Measurements from ENCODE around the gene WDR5B. TPM values are rescaled to one million over a fixed set of nuclear protein-coding genes. Genes with fewer than 3 reads are reported as not detected.

The WDR5B gene
- total and polyA plus RNA-seq, 2 donors from 2014 or later: 3.8 to 8.8 TPM

DNA sequence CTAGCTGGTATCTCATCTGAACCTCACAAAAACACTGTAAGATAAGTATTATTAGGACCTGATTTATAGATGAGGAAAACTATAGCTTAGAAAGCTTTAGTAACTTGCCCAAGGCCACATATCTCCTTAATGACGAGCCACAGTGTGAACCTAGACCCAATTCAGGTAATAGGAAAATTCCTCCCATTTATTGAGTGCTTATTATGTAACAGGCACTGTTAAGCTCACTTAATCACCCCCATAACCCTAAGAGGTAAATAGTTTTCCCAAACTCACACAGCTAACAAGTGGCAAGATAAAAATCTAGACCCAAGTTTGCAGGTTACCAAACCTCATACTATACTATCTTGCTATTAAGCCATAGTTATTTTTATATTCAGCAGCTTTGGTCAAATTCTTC, 7.9 kb downstream of the WDR5B start:
- H3K9me3 ChIP-seq (ENCODE audit: control insufficient read depth in 2 of 3, insufficient read depth in 1 of 3, low read length in 3 of 3): no peaks in the 10 kb centered on the region
- FAIRE-seq (no peak), DNase-seq (no peak)
- H3K27ac ChIP-seq (ENCODE audit: low read depth in 2 of 2, low read length in 2 of 2): no peak overlapping the region
- TF ChIP-seq, protein P1, sequence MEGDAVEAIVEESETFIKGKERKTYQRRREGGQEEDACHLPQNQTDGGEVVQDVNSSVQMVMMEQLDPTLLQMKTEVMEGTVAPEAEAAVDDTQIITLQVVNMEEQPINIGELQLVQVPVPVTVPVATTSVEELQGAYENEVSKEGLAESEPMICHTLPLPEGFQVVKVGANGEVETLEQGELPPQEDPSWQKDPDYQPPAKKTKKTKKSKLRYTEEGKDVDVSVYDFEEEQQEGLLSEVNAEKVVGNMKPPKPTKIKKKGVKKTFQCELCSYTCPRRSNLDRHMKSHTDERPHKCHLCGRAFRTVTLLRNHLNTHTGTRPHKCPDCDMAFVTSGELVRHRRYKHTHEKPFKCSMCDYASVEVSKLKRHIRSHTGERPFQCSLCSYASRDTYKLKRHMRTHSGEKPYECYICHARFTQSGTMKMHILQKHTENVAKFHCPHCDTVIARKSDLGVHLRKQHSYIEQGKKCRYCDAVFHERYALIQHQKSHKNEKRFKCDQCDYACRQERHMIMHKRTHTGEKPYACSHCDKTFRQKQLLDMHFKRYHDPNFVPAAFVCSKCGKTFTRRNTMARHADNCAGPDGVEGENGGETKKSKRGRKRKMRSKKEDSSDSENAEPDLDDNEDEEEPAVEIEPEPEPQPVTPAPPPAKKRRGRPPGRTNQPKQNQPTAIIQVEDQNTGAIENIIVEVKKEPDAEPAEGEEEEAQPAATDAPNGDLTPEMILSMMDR (IDR thresholded peaks at IDR 0.05; ENCODE audit: borderline replicate concordance, extremely low read depth, insufficient read depth): no peak
- H3K27me3 ChIP-seq (ENCODE audit: control insufficient read depth, insufficient read depth, low read length): no peaks in the 10 kb centered on the region
- H3K36me3 ChIP-seq (ENCODE audit: control insufficient read depth in 2 of 3, insufficient read depth in 3 of 3, low read length in 3 of 3): peaks cover 6 to 73% (median 34%) of the 10 kb centered on the region in 3 donors
- intact Hi-C loops (cut with DNase I): no loop called here
- H3K4me1 ChIP-seq (ENCODE audit: control insufficient read depth in 2 of 3, insufficient read depth in 2 of 3, low read depth in 1 of 3, low read length in 3 of 3): no peaks in the 10 kb centered on the region
- no peak overlapping the region for H3K9ac ChIP-seq (ENCODE audit: low read length in 3 of 3)
- H3K4me3 ChIP-seq (ENCODE audit: low read length in 3 of 3): no peak overlapping the region

DNA sequence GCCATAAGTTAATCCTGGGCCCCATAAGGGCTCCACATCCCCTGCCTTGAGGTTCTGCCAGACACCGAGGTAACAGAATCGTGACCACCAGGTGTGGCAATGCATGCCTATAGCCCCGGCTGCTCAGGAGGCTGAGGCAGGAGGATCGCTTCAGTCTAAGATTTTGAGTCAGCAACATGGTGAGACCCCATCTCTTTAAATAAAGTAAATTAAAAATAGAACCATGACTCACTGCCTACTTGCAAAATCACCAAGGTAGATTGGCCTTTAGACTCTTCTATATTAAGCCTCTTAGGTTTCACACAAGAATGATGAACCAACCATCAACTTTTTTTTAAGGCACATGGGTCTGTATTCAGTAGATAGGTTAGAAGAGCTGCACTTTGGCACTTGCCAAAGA, 9.7 kb downstream of the WDR5B start:
- DNase-seq (no peak), FAIRE-seq (no peak)
- no peak overlapping the region for H3K27ac ChIP-seq (ENCODE audit: low read depth in 2 of 2, low read length in 2 of 2)
- intact Hi-C loops (cut with DNase I): no loop called here
- H3K9ac ChIP-seq (ENCODE audit: low read length in 3 of 3): no peak overlapping the region
- H3K27me3 ChIP-seq (ENCODE audit: control insufficient read depth, insufficient read depth, low read length): no peaks in the 10 kb centered on the region
- TF ChIP-seq, protein P1 (IDR thresholded peaks at IDR 0.05; ENCODE audit: borderline replicate concordance, extremely low read depth, insufficient read depth): no peak
- H3K4me1 ChIP-seq (ENCODE audit: control insufficient read depth in 2 of 3, insufficient read depth in 2 of 3, low read depth in 1 of 3, low read length in 3 of 3): no peaks in the 10 kb centered on the region
- H3K9me3 ChIP-seq (ENCODE audit: control insufficient read depth in 2 of 3, insufficient read depth in 1 of 3, low read length in 3 of 3): no peaks in the 10 kb centered on the region
- peaks cover 6 to 77% (median 35%) of the 10 kb centered on the region in 3 donors for H3K36me3 ChIP-seq (ENCODE audit: control insufficient read depth in 2 of 3, insufficient read depth in 3 of 3, low read length in 3 of 3)
- H3K4me3 ChIP-seq (ENCODE audit: low read length in 3 of 3): no peak overlapping the region

DNA sequence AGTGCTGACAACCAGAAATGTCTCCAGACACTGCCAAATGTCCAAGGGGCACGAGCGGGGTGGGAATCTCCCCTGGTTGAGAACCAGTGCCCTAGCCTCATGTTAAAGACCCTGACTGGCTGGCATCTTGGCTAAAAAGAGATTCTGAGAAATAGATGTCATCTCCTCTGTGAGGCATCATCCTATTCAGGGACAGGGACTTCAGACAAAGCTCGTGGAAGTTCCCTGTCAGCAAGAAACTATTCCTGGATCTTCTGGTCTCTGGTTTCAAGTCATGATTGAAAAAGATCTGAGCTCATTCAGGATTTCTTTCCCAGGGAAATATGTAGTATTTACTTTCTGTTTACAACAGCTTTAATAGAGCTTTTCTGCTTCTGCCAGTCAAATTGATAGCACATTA, 10.8 kb downstream of the WDR5B start:
- FAIRE-seq: no peak
- peaks cover 6 to 67% (median 35%) of the 10 kb centered on the region in 3 donors for H3K36me3 ChIP-seq (ENCODE audit: control insufficient read depth in 2 of 3, insufficient read depth in 3 of 3, low read length in 3 of 3)

More for the DNA sequence above, 10.8 kb downstream of the WDR5B start:
- Histone ChIP-seq H3K4me3 (ENCODE audit: low read length in 3 of 3) (no peak overlapping the region), H3K9me3 (ENCODE audit: control insufficient read depth in 2 of 3, insufficient read depth in 1 of 3, low read length in 3 of 3) (no peaks in the 10 kb centered on the region), H3K9ac (ENCODE audit: low read length in 3 of 3) (no peak overlapping the region), H3K4me1 (ENCODE audit: control insufficient read depth in 2 of 3, insufficient read depth in 2 of 3, low read depth in 1 of 3, low read length in 3 of 3) (no peaks in the 10 kb centered on the region), H3K27me3 (ENCODE audit: control insufficient read depth, insufficient read depth, low read length) (no peaks in the 10 kb centered on the region), H3K27ac (ENCODE audit: low read depth in 2 of 2, low read length in 2 of 2) (no peak overlapping the region)
- intact Hi-C loops (cut with DNase I): no loop called here
- DNase-seq: no peak
- TF ChIP-seq, protein P1 (IDR thresholded peaks at IDR 0.05; ENCODE audit: borderline replicate concordance, extremely low read depth, insufficient read depth): no peak

Data from kidney (tissue), 14 donors.